Psoas muscle (tissue), 8 donors: ENCODE data around the gene SLC44A3. TPM values are rescaled to one million over a fixed set of nuclear protein-coding genes. Genes with fewer than 3 reads are reported as not detected.

Experiments
- ATAC-seq, 4 donors: fragments of 200-7000 bp; cut with Tn5 transposase; one replicate each; pipeline ENCODE4 v1.9.1; 2020; ENCODE audit warnings: moderate library complexity in 3 of 4, mild to moderate bottlenecking in 2 of 4
- DNase-seq, 2 donors: peaks; one replicate each; pipeline ENCODE4 v3.0.0-alpha.2; 2020
- H3K27ac ChIP-seq: fragments of 200-600 bp; one replicate; pipeline ENCODE4 v1.8.0; 2022
- H3K27me3 ChIP-seq, 3 donors: fragments of 200-600 bp in 1 of 3; one replicate each; pipeline versions ENCODE4 v1.6.1 to v1.8.0; 2013 to 2022; ENCODE audit warnings: low read length in 2 of 3, mild to moderate bottlenecking in 2 of 3, moderate library complexity in 1 of 3; ENCODE audit not compliant: insufficient read depth in 3 of 3
- H3K36me3 ChIP-seq, 2 donors: fragments of 200-600 bp in 1 of 2; one replicate each; pipeline versions ENCODE4 v1.6.1 to v1.8.0; 2013 to 2022; ENCODE audit warnings: low read depth in 1 of 2, mild to moderate bottlenecking in 1 of 2, moderate library complexity in 1 of 2; ENCODE audit not compliant: insufficient read depth in 1 of 2
- H3K4me1 ChIP-seq: fragments of 200-600 bp; one replicate; pipeline ENCODE4 v1.8.0; 2022
- H3K4me3 ChIP-seq: fragments of 200-600 bp; one replicate; pipeline ENCODE4 v1.8.0; 2022; ENCODE audit warnings: mild to moderate bottlenecking
- H3K9me3 ChIP-seq: fragments of 200-600 bp; one replicate; pipeline ENCODE4 v1.8.0; 2022
- CTCF ChIP-seq: fragments of 200-600 bp; IDR thresholded peaks from one replicate; pipeline ENCODE4 v1.8.0; 2022; ENCODE audit warnings: antibody characterized with exemption
- WGBS, 3 donors: extraction: QIAGEN DNeasy Blood & Tissue Kit; methylation state at CpG; one replicate each; pipeline versions ENCODE4 v1.1.6 to v1.1.7; 2013; 5-methylcytosine and 5-hydroxymethylcytosine counted together
- intact Hi-C, 2 donors: fragments of 100-400 bp; cut with DNase I; formaldehyde crosslinking; loops; one replicate each; pipeline versions ENCODE4 v1.11.0 to v1.14.2; 2022
- long read RNA-seq, 2 donors: library from polyadenylated mRNA; unstranded; transcript quantifications; one replicate each; pipeline ENCODE4 v2.0.0, GENCODE V29; 2021
- polyA plus RNA-seq, 3 donors: library from polyadenylated mRNA; stranded (reverse); fragments of 200-250 nt; gene quantifications; one replicate each; pipeline ENCODE4 v1.2.3, GENCODE V29; 2013
- total RNA-seq, 4 donors: library from RNA; stranded (reverse); fragmentation: NEBNext Ultra II Directional in 2 of 4; extraction: Animal tissue kit (Norgen Biotek cat#: 25700) in 2 of 4; gene quantifications; one replicate each; pipeline versions ENCODE4 v1.2.1 to v1.2.4, GENCODE V29; 2021 to 2023
- donor health status: healthy with polysubstance abuse.
- donor health status: DM: no; HTN: no; CAD: no; lungs with moderate emphysema.
- donor health status: Bipolar disorder and iron deficiency.
- donor health status: healthy.
- donor health status: DM: yes; HTN: yes; CAD: no.
- donor health status: DM: no; HTN: no; CAD: no.
- donor health status: DM: no; HTN: no; CAD: no.
- donor health status: DM: yes; HTN: yes; CAD: no.

SLC44A3 gene, protein sequence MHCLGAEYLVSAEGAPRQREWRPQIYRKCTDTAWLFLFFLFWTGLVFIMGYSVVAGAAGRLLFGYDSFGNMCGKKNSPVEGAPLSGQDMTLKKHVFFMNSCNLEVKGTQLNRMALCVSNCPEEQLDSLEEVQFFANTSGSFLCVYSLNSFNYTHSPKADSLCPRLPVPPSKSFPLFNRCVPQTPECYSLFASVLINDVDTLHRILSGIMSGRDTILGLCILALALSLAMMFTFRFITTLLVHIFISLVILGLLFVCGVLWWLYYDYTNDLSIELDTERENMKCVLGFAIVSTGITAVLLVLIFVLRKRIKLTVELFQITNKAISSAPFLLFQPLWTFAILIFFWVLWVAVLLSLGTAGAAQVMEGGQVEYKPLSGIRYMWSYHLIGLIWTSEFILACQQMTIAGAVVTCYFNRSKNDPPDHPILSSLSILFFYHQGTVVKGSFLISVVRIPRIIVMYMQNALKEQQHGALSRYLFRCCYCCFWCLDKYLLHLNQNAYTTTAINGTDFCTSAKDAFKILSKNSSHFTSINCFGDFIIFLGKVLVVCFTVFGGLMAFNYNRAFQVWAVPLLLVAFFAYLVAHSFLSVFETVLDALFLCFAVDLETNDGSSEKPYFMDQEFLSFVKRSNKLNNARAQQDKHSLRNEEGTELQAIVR
- total RNA-seq = under 1 TPM in 3 of 4 donors, not detected in 1; 0.32 to 0.58 (median 0.39) TPM
- polyA plus RNA-seq = under 1 TPM in 2 of 3 donors, not detected in 1; 0.04 to 0.14 TPM
- long read RNA-seq, donor 1 = 0 reads
- long read RNA-seq, donor 2 = 0 reads

DNA sequence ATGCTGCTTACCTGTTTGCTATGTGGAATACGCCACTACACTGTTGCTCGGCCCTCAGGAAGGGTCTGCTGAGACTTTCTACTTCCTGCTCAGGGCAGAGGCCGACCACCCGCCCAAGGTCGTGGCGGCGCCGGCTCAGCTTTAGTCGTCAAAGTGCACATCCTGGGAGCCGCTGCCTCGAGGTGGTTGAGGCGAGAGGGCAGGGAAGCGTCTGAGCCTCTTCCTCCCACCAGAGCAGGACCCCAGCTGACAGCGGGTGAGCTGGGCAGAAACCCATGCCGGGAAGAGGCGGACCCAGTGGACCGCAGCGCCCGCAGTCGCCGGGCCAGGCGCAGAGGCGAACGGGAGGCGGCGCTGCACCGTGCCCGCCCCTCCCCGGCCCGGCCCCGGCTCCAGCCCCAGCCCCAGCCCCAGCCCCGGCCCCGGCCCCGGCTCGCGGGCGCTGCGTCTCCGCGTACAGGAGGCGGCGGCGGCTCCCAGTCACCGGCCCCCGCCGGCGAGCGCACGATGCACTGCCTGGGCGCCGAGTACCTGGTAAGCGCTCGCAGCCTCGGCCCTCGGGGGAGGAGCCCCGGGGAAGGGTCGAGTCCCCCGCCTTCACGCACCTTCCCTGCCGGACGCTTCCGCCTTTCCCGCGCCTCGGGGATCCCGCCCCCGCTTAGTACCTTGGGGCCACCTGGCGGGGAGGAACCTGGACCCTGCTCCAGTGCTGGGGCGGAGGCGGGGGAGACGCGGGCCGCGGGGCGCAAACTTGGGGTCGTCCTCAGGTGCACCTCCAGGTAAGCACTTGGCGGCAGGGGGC, at the start of gene SLC44A3:
Gene SLC44A3, plus strand, starts transcription at position 413 of the 802 bp plus-strand sequence. Its CDS starts 95 bp downstream, at position 508.
- DNase-seq (peak; percentile 48 to 59), ATAC-seq (peak; percentile 65 to 78 (median 73))
- Histone ChIP-seq H3K27me3 (peaks cover 0 to 49% (median 11%) of the 10 kb centered on the region in 3 donors), H3K9me3 (no peaks in the 10 kb centered on the region), H3K36me3 (no peaks in the 10 kb centered on the region), H3K4me1 (peaks cover 4% of the 10 kb centered on the region), H3K4me3 (peak within 1 kb of the TSS; percentile 65), H3K27ac (no peak within 1 kb of the TSS)
- no peak for TF ChIP-seq CTCF
- intact Hi-C loops = no loop called here
- 3 to 8% (median 3%) methylated on average over 39 to 77 of the region's 77 CpGs for WGBS, 3 donors

- intact Hi-C loops = no loop called here
- Histone ChIP-seq H3K9me3 (no peaks in the 10 kb centered on the region), H3K27ac (no peak overlapping the region), H3K4me1 (no peaks in the 10 kb centered on the region), H3K4me3 (no peak overlapping the region), H3K36me3 (no peaks in the 10 kb centered on the region), H3K27me3 (peaks cover 0 to 4% (median 0%) of the 10 kb centered on the region in 3 donors)
- WGBS, 3 donors = 89 to 95% (median 95%) methylated on average over 5 of the region's 5 CpGs
- no peak for ATAC-seq
- no peak for DNase-seq
- TF ChIP-seq CTCF = no peak
Measured at GRCh38 chr1:94772230-94772641, 47.9 kb upstream of the SLC44A3 start.

DNA sequence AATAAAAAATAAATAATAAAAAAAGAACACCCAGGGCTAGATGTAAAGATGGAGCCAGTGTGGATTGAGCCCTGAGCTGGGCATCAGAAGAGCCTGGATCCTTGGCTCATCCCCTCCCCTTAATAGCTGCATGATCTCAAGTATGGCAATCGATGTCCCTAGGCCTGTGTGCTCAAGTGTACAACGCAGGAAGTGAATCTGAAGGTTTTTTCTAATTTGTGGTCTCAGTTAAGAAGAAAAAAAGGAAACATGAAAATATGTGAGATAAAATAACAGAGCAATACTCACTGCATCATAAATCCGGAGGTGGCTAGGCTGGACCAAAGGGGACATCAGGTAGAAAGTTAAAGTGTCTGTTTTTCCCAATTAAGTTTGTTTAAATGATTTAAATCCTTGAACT, 47.3 kb upstream of the SLC44A3 start:
- 86 to 89% (median 86%) methylated on average over 3 of the region's 3 CpGs for WGBS, 3 donors
- ATAC-seq = no peak
- no peaks in the 10 kb centered on the region for H3K9me3 ChIP-seq
- H3K27me3 ChIP-seq = peaks cover 0 to 4% (median 0%) of the 10 kb centered on the region in 3 donors
- H3K27ac ChIP-seq = no peak overlapping the region
- no peak for DNase-seq
- no peak overlapping the region for H3K4me3 ChIP-seq
- intact Hi-C loops = no loop called here
- no peaks in the 10 kb centered on the region for H3K4me1 ChIP-seq
- H3K36me3 ChIP-seq = no peaks in the 10 kb centered on the region
- TF ChIP-seq CTCF = no peak

GRCh38 chr1:94773296-94773809, 46.8 kb upstream of the SLC44A3 start:
- 77 to 93% (median 91%) methylated on average over 6 of the region's 6 CpGs for WGBS, 3 donors
- no peak for TF ChIP-seq CTCF
- no peak for ATAC-seq

More at GRCh38 chr1:94773296-94773809, 46.8 kb upstream of the SLC44A3 start:
- no peak overlapping the region for H3K27ac ChIP-seq
- H3K9me3 ChIP-seq = no peaks in the 10 kb centered on the region
- no peak overlapping the region for H3K4me3 ChIP-seq
- intact Hi-C loops = no loop called here
- H3K27me3 ChIP-seq = peaks cover 0 to 4% (median 0%) of the 10 kb centered on the region in 3 donors
- no peak for DNase-seq
- no peaks in the 10 kb centered on the region for H3K4me1 ChIP-seq
- no peaks in the 10 kb centered on the region for H3K36me3 ChIP-seq
